Activated CD4-positive, alpha-beta T cell treated with anti-CD3 and anti-CD28 coated beads, Interleukin-2, amount 50 U/mL, for 16 hours (primary cell): ENCODE measurements around the gene XPR1.
"Not testable (repeated sequence)": the region's sequence is repeated elsewhere in the genome, so short reads cannot be mapped to it uniquely, and the experiment has no call there.

ENCODE experiments used
- DNase-seq: peaks from one replicate; pipeline ENCODE4 v3.0.0-alpha.2; 2020

The XPR1 gene

GRCh38 chr1:180644526-180645192, 12.8 kb downstream of the XPR1 start:
- DNase-seq, result no peak

GRCh38 chr1:180645261-180645660, 13.4 kb downstream of the XPR1 start:
- not testable (repeated sequence) for DNase-seq

- no peak for DNase-seq
Observed at GRCh38 chr1:180646093-180646492, 14.3 kb downstream of the XPR1 start.

- no peak for DNase-seq
Observed at GRCh38 chr1:180646547-180646946, 14.7 kb downstream of the XPR1 start.

GRCh38 chr1:180652792-180653191, 21.0 kb downstream of the XPR1 start:
- no peak for DNase-seq

- DNase-seq, result no peak
Observed at GRCh38 chr1:180662709-180663108, 30.9 kb downstream of the XPR1 start.

- no peak for DNase-seq
Observed at GRCh38 chr1:180670681-180671080, 38.9 kb downstream of the XPR1 start.

- DNase-seq, result no peak
Observed at GRCh38 chr1:180672105-180672504, 40.3 kb downstream of the XPR1 start.

- no peak for DNase-seq
Observed at GRCh38 chr1:180672505-180672904, 40.7 kb downstream of the XPR1 start.

- DNase-seq, result no peak
Observed at GRCh38 chr1:180674603-180675530, 43.0 kb downstream of the XPR1 start.

GRCh38 chr1:180675586-180675985, 43.8 kb downstream of the XPR1 start:
- DNase-seq, result no peak

GRCh38 chr1:180680558-180681144, 48.8 kb downstream of the XPR1 start:
- DNase-seq, result no peak

- DNase-seq, result not testable (repeated sequence)
Observed at GRCh38 chr1:180683117-180683516, 51.3 kb downstream of the XPR1 start.

GRCh38 chr1:180691322-180691913, 59.6 kb downstream of the XPR1 start:
- no peak for DNase-seq

GRCh38 chr1:180693564-180694244, 61.9 kb downstream of the XPR1 start:
- no peak for DNase-seq

- no peak for DNase-seq
Observed at GRCh38 chr1:180695282-180695681, 63.5 kb downstream of the XPR1 start.

GRCh38 chr1:180696361-180696760, 64.5 kb downstream of the XPR1 start:
- no peak for DNase-seq

- no peak for DNase-seq
Observed at GRCh38 chr1:180698580-180698979, 66.8 kb downstream of the XPR1 start.

- not testable (repeated sequence) for DNase-seq
Observed at GRCh38 chr1:180702376-180702775, 70.6 kb downstream of the XPR1 start.

- DNase-seq, result not testable (repeated sequence)
Observed at GRCh38 chr1:180710746-180711145, 78.9 kb downstream of the XPR1 start.

- DNase-seq, result not testable (repeated sequence)
Observed at GRCh38 chr1:180711260-180711659, 79.4 kb downstream of the XPR1 start.

GRCh38 chr1:180720753-180721152, 88.9 kb downstream of the XPR1 start:
- DNase-seq, result no peak

GRCh38 chr1:180722586-180722985, 90.8 kb downstream of the XPR1 start:
- DNase-seq, result no peak
